Prostate gland (tissue), 2 donors: ENCODE data around the gene CTSO. TPM values are rescaled to one million over a fixed set of nuclear protein-coding genes. Genes with fewer than 3 reads are reported as not detected.

ENCODE experiments used
- DNase-seq: peaks from one replicate; pipeline ENCODE4 v3.0.0-alpha.2; 2019; ENCODE audit warnings: low spot score
- H3K27ac ChIP-seq, 2 donors: fragments of 200-600 bp; sonication (generic); 2 replicates each; pipeline ENCODE4 v1.5.1; 2017 to 2019
- H3K27me3 ChIP-seq: fragments of 200-600 bp; sonication (generic); replicated peaks from 2 replicates; pipeline ENCODE4 v1.5.1; 2019; ENCODE audit not compliant: insufficient read depth
- H3K36me3 ChIP-seq, 2 donors: fragments of 200-600 bp; sonication (generic); 1 replicate in 1 of 2; 2 replicates in 1 of 2; pipeline versions ENCODE4 v1.5.1 to v1.8.1; 2017 to 2019
- H3K4me1 ChIP-seq: fragments of 200-600 bp; sonication (generic); replicated peaks from 2 replicates; pipeline ENCODE4 v1.5.1; 2019
- H3K4me3 ChIP-seq, 2 donors: fragments of 200-600 bp; sonication (generic); 2 replicates each; pipeline ENCODE4 v1.5.1; 2017 to 2019
- H3K9me3 ChIP-seq: fragments of 200-600 bp; sonication (generic); 2 replicates; pipeline ENCODE4 v1.5.1; 2017
- POLR2A ChIP-seq: fragments of 450-650 bp; IDR thresholded peaks from one replicate; pipeline ENCODE4 v1.6.1; 2016; ENCODE audit warnings: antibody characterized with exemption, mild to moderate bottlenecking
- POLR2AphosphoS5 ChIP-seq: sonication (generic); formaldehyde crosslinking; IDR thresholded peaks from one replicate; pipeline ENCODE4 v1.6.1; 2017; ENCODE audit warnings: antibody characterized with exemption
- WGBS: methylation state at CpG from one replicate; pipeline ENCODE4 v1.1.5; 2018; 5-methylcytosine and 5-hydroxymethylcytosine counted together
- intact Hi-C: fragments of 100-400 bp; cut with DNase I; formaldehyde crosslinking; loops from one replicate; pipeline ENCODE4 v1.14.2; 2022
- total RNA-seq, 2 donors: library from RNA; depleted of rRNA; stranded (reverse); fragments of >200 nt; gene quantifications; one replicate each; pipeline ENCODE4 v1.1.0, GENCODE V29; 2016
- TF ChIP-seq, protein P1 (sequence below), 4 experiments: fragments of 200-600 bp in 2 of 4; fragments of 450-650 bp in 2 of 4; sonication (generic) in 2 of 4; IDR thresholded peaks; 1 replicate in 3 of 4; 2 replicates in 1 of 4; pipeline ENCODE4 v1.5.1; 2016 to 2019; ENCODE audit warnings: antibody characterized with exemption in 4 of 4, mild to moderate bottlenecking in 2 of 4, moderate library complexity in 2 of 4

The CTSO gene
- total RNA-seq, 2 donors from 2014 or later, result 24.9 to 37.5 TPM

DNA sequence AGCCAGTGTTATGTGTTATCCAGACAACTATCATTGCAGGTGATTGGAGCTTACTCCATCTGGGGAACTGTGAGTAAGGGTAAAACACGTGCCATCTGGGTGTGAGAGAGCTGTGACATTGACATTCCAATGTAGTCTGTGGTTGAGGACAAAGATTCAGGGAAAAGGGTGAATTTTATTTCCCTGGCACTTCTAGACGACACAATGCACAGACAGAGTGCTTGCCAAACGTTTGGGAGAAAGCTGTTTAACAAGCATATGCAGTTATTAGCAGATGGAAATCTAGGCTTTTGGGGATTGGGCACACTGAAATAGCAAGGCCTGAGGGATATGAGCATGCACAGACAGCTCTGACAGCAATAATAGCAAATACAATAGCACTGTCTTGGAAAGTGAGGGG is 21.3 kb upstream of the CTSO start:
- intact Hi-C loops, result no loop called here
- TF ChIP-seq POLR2A (no peak), POLR2AphosphoS5 (no peak)
- TF ChIP-seq, protein P1, sequence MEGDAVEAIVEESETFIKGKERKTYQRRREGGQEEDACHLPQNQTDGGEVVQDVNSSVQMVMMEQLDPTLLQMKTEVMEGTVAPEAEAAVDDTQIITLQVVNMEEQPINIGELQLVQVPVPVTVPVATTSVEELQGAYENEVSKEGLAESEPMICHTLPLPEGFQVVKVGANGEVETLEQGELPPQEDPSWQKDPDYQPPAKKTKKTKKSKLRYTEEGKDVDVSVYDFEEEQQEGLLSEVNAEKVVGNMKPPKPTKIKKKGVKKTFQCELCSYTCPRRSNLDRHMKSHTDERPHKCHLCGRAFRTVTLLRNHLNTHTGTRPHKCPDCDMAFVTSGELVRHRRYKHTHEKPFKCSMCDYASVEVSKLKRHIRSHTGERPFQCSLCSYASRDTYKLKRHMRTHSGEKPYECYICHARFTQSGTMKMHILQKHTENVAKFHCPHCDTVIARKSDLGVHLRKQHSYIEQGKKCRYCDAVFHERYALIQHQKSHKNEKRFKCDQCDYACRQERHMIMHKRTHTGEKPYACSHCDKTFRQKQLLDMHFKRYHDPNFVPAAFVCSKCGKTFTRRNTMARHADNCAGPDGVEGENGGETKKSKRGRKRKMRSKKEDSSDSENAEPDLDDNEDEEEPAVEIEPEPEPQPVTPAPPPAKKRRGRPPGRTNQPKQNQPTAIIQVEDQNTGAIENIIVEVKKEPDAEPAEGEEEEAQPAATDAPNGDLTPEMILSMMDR (IDR thresholded peaks at IDR 0.05), result no peak
- WGBS, result 23% methylated on average over 3 of the region's 3 CpGs

DNA sequence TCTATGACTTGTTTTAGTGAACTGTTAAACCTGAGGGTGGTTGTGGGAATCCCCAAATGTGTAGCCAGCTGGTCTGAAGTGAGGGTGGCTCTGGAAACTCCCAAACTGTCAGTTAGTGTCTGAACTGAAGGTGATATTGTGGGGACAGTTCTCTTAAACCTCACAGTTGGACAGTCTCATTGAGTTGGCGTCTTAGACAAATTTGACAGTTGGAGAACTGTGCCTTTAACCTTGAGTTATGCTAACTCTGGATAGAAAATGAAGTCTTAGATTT is 20.7 kb upstream of the CTSO start:
- WGBS, result 62% methylated on average over 1 of the region's 1 CpG
- no peaks in the 10 kb centered on the region for H3K9me3 ChIP-seq
- H3K4me1 ChIP-seq, result no peaks in the 10 kb centered on the region
- H3K36me3 ChIP-seq, result no peaks in the 10 kb centered on the region
- intact Hi-C loops, result no loop called here
- no peaks in the 10 kb centered on the region for H3K27me3 ChIP-seq
- no peak for DNase-seq
- TF ChIP-seq, protein P1 (IDR thresholded peaks at IDR 0.05), result no peak
- TF ChIP-seq POLR2AphosphoS5 (no peak), POLR2A (no peak)
- no peak overlapping the region for H3K27ac ChIP-seq
- H3K4me3 ChIP-seq, result no peak overlapping the region

More for the DNA sequence above, 21.3 kb upstream of the CTSO start:
- H3K4me1 ChIP-seq, result no peaks in the 10 kb centered on the region
- H3K36me3 ChIP-seq, result no peaks in the 10 kb centered on the region
- H3K4me3 ChIP-seq, result no peak overlapping the region
- no peak overlapping the region for H3K27ac ChIP-seq
- no peak for DNase-seq
- H3K9me3 ChIP-seq, result no peaks in the 10 kb centered on the region
- no peaks in the 10 kb centered on the region for H3K27me3 ChIP-seq

DNA sequence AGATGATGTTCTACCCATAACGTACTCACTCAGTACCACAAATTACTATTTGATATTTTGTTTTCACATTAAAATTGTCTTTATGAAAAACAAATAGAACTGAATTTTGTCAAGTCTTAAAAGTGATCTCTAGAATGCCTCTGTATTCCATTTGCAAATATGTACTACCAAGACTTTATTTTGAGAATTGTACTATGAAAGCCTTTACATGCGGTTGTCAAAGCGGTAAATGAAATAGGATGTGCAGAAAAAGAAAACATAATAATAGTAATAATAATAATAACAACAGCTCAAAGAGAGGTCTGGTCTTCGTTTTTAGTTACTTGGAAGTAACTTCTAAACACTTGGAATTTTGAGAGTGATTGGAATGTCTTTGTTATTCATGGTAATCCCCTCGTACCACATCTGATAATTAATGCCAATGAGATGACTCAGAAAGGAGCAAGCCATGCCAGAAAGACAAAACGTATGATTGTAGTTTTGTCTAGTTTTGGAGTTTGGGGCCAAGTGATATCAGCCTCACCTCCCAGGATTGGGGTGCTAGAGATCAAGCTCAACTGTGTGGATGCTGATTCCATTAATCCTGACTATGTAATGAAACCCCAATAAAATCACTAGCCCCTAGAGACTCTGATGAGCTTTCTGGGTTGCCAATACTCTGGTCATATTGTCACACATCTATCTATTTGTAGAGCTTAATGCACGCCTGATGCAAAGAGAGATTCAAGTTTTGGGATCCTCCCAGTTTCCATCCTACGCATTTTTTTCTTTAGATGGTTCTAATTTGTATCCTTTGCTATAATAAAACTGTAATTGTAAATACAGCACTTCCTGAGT is 20.2 kb upstream of the CTSO start:
- Histone ChIP-seq H3K27ac (no peak overlapping the region), H3K4me3 (no peak overlapping the region), H3K4me1 (no peaks in the 10 kb centered on the region), H3K27me3 (no peaks in the 10 kb centered on the region), H3K36me3 (no peaks in the 10 kb centered on the region), H3K9me3 (no peaks in the 10 kb centered on the region)
- intact Hi-C loops, result no loop called here
- WGBS, result 61% methylated on average over 8 of the region's 8 CpGs
- TF ChIP-seq, protein P1 (IDR thresholded peaks at IDR 0.05), result no peak
- no peak for TF ChIP-seq POLR2AphosphoS5
- TF ChIP-seq POLR2A, result no peak
- no peak for DNase-seq

DNA sequence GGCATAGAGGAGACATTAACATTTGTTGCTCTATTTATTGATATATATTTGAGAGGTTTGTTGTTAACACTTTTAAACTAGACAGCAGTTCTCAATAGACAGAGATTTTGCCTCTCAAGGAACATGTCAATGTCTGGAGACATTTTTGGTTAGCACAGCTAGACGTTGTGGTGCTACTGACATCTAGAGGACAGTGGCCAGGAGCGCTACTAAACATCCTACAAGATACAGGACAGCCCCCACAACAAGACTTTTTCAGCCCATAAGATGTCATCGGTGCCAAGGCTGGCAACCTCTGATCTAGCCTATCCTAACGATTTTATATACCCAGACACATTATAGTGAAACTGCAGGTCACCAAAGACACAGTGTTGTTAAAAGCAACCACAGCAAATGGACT is 18.4 kb upstream of the CTSO start:
- H3K27ac ChIP-seq, result no peak overlapping the region
- H3K9me3 ChIP-seq, result no peaks in the 10 kb centered on the region
- intact Hi-C loops, result no loop called here
- no peaks in the 10 kb centered on the region for H3K36me3 ChIP-seq
- TF ChIP-seq, protein P1 (IDR thresholded peaks at IDR 0.05), result no peak
- TF ChIP-seq POLR2A (no peak), POLR2AphosphoS5 (no peak)
- 55% methylated on average over 4 of the region's 4 CpGs for WGBS
- H3K27me3 ChIP-seq, result no peaks in the 10 kb centered on the region
- H3K4me1 ChIP-seq, result no peaks in the 10 kb centered on the region
- no peak for DNase-seq
- H3K4me3 ChIP-seq, result no peak overlapping the region

DNA sequence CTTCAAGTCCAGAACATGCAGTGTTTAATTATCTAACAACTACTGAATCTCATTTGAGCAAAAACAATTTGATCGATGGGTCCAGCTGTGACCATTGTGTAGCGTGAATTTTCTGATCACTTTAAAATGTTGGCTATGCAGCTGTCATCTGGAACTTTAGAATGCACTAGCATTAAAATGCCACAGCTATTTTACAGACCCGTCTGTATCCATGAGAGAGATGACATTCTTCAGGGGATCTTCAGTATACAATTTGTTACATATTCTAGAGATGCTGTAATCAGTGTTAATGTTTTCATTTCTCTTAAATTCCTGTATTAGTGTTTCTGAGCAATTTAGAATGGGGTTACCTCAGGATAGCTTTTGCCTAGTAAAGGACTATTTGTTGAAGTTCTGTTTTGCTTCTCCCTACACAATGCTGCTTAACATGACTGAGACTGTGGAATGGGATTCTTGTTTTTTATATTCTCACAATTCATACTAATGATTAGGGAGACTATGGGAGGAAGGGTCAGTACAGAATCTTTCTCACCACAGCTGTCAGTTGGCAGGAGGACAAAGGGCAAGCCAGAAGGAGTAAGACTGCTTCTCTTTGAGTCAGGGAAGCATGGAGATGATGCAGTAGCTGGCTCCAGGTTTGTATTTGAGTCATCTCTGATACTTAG is 13.2 kb upstream of the CTSO start:
- DNase-seq, result no peak
- no peaks in the 10 kb centered on the region for H3K27me3 ChIP-seq
- H3K27ac ChIP-seq, result no peak overlapping the region
- TF ChIP-seq, protein P1 (IDR thresholded peaks at IDR 0.05), result no peak
- TF ChIP-seq POLR2AphosphoS5, result no peak
- no peak for TF ChIP-seq POLR2A
- no peaks in the 10 kb centered on the region for H3K36me3 ChIP-seq
- H3K4me3 ChIP-seq, result no peak overlapping the region
- WGBS, result 83% methylated on average over 3 of the region's 3 CpGs
- H3K9me3 ChIP-seq, result no peaks in the 10 kb centered on the region
- intact Hi-C loops, result no loop called here
- H3K4me1 ChIP-seq, result no peaks in the 10 kb centered on the region
